ENCODE measurements around the gene RECQL5.
"Not testable (repeated sequence)": the region's sequence is repeated elsewhere in the genome, so short reads cannot be mapped to it uniquely, and the experiment has no call there.

- TF ChIP-seq POLR2A, TAF1, SPI1 (IDR thresholded peaks at IDR 0.05; ENCODE audit: low read depth, low read length): not testable (repeated sequence)
Measured at GRCh38 chr17:75581121-75581725, 85.7 kb downstream of the RECQL5 start.

Data from GM12891 (cell line).